Ectodermal cell (in vitro differentiated cells): Measurements from ENCODE around the gene MED17. TPM values are rescaled to one million over a fixed set of nuclear protein-coding genes. Genes with fewer than 3 reads are reported as not detected.
A peak's percentile ranks its signal among the peaks of the same experiment; 100 is the strongest.

Source experiments
- H3K27ac ChIP-seq: 2 replicates; pipeline ENCODE4 v1.7.0; 2013; ENCODE audit warnings: mild to moderate bottlenecking, low read depth, low read length; ENCODE audit not compliant: insufficient read depth, poor library complexity, severe bottlenecking
- H3K27me3 ChIP-seq: 2 replicates; pipeline ENCODE4 v1.7.0; 2013; ENCODE audit warnings: mild to moderate bottlenecking, low read length; ENCODE audit not compliant: insufficient read depth, control insufficient read depth, poor library complexity, severe bottlenecking
- H3K36me3 ChIP-seq: one replicate; pipeline ENCODE4 v1.7.0; 2013; ENCODE audit warnings: low read length; ENCODE audit not compliant: control insufficient read depth, insufficient read depth
- H3K4me1 ChIP-seq: one replicate; pipeline ENCODE4 v1.7.0; 2013; ENCODE audit warnings: low read length; ENCODE audit not compliant: control insufficient read depth, insufficient read depth
- H3K4me3 ChIP-seq: 2 replicates; pipeline ENCODE4 v1.7.0; 2013; ENCODE audit warnings: low read depth, low read length, control low read depth; ENCODE audit not compliant: insufficient read depth
- H3K9me3 ChIP-seq: 2 replicates; pipeline ENCODE4 v1.7.0; 2013; ENCODE audit warnings: mild to moderate bottlenecking, low read length, moderate library complexity; ENCODE audit not compliant: control insufficient read depth
- WGBS, 2 experiments: methylation state at CpG; one replicate each; pipeline ENCODE4 v1.1.7; 2013; ENCODE audit warnings: missing lambda C conversion rate in 2 of 2; 5-methylcytosine and 5-hydroxymethylcytosine counted together
- polyA plus RNA-seq, 4 experiments: library from polyadenylated mRNA; stranded (reverse); fragments of 50-300 nt; gene quantifications; one replicate each; pipeline ENCODE4 v1.2.3, GENCODE V29; 2013

The MED17 gene, protein sequence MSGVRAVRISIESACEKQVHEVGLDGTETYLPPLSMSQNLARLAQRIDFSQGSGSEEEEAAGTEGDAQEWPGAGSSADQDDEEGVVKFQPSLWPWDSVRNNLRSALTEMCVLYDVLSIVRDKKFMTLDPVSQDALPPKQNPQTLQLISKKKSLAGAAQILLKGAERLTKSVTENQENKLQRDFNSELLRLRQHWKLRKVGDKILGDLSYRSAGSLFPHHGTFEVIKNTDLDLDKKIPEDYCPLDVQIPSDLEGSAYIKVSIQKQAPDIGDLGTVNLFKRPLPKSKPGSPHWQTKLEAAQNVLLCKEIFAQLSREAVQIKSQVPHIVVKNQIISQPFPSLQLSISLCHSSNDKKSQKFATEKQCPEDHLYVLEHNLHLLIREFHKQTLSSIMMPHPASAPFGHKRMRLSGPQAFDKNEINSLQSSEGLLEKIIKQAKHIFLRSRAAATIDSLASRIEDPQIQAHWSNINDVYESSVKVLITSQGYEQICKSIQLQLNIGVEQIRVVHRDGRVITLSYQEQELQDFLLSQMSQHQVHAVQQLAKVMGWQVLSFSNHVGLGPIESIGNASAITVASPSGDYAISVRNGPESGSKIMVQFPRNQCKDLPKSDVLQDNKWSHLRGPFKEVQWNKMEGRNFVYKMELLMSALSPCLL
- polyA plus RNA-seq (2013, experiment 1 of 4) = 38.8 TPM
- polyA plus RNA-seq (2013, experiment 2 of 4) = 42.2 TPM
- polyA plus RNA-seq (2013, experiment 3 of 4) = 38.6 TPM
- 41.5 TPM for polyA plus RNA-seq (2013, experiment 4 of 4)

DNA sequence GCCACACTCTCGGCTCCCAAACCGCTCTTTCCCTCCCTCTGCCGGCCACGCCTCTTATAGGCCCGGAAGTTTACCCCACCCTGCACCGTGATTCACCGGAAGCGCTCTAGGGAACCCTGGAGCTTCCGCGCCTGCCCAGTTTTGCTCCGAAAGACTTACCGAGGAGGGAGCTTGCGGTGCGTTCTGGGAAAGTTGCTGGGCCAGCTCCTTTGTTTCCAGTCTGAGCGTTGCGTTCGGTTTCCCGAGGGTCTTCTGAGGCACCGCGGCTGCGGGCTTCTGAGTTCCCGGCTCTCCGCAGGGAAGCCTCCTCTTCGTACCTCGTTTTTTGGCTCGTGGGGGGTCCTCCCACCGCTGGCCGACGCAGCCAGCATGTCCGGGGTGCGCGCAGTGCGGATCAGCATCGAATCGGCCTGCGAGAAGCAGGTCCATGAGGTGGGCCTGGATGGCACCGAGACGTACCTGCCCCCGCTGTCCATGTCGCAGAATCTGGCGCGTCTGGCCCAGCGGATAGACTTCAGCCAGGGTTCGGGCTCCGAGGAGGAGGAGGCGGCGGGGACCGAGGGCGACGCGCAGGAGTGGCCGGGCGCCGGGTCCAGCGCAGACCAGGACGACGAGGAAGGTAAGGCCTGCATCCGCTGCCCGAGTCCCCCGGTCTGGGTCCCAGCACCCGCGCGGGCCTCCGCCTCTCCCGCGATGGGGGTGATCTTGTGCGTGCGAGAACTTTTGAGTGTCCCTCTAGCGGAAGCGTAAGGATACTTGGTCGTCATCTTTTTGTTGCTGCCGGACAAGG lies at the start of gene MED17:
TSS of gene MED17 (plus strand) at position 138 of the 790 bp plus-strand sequence. CDS start at position 370, 232 bp downstream.
- Histone ChIP-seq H3K27me3 (no peaks in the 10 kb centered on the region), H3K27ac (peak within 1 kb of the TSS; percentile 99), H3K4me3 (peak within 1 kb of the TSS; percentile 96), H3K36me3 (peaks cover 16% of the 10 kb centered on the region), H3K4me1 (peaks cover 5% of the 10 kb centered on the region), H3K9me3 (no peaks in the 10 kb centered on the region)
- 0% methylated on average over 72 of the region's 72 CpGs for WGBS, 2 experiments

DNA sequence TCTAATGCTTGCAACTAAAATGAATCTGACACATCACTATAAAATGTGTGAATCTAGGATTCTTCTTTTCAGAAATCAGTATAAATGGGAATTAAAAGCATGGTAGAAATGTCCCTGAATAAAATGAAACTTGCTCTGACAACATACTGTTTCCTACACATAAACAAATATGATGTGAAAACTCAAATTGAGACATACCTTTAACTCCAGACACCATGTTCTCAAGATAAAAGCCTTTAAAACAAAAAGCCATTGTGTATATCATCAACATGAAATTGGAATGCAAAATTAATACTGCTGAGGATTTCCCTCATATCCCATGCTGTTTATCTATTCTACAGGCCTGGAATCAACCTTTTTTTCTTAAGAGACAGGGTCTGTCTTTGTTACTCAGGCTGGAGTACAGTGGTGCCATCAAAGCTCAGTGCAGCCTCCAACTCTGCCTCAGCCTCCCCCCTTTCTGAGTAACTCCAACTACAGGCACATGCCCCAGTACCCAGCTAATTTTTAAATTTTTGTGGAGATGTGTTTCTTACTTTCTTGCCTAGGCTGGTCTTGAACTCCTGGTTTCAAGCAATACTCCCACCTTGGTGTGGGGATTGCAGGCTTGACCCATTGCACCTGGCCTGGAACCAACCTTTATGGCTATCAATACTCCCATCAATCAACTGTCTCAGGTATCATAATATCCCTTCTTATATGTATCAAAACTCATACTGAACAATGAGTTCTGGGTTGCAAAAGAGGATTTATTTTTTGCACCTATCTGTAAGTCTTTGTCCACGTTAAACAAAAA lies 49.5 kb upstream of the MED17 start:
- Histone ChIP-seq H3K9me3 (no peaks in the 10 kb centered on the region), H3K27me3 (no peaks in the 10 kb centered on the region), H3K36me3 (peaks cover 61% of the 10 kb centered on the region), H3K4me3 (no peak overlapping the region), H3K27ac (no peak overlapping the region), H3K4me1 (no peaks in the 10 kb centered on the region)
- WGBS, 2 experiments = 96 to 100% methylated on average over 1 of the region's 1 CpG

GRCh38 chr11:93735627-93736026 lies 48.5 kb upstream of the MED17 start:
- Histone ChIP-seq H3K27me3 (no peaks in the 10 kb centered on the region), H3K36me3 (peaks cover 55% of the 10 kb centered on the region), H3K4me1 (no peaks in the 10 kb centered on the region), H3K27ac (no peak overlapping the region), H3K4me3 (no peak overlapping the region), H3K9me3 (no peaks in the 10 kb centered on the region)
- 83 to 91% methylated on average over 1 of the region's 1 CpG for WGBS, 2 experiments

DNA sequence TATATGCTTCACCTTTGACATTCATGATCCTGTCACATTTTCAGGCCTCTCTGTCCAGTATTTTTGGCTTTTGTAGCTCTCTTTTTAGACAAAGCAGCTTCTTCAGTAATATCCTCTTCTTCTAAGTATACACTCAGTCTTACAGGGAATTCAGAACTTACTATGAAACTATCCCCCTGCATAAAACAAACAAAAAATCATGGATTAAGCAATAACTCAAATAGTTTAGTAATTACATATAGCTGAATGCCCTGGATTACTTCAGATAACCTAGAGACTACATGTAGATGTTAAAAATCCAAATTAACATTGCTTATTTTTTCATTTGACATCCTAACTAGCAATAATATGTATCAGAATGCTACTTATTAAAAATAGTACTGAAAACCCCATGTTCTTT lies 48.0 kb upstream of the MED17 start:
- no peaks in the 10 kb centered on the region for H3K27me3 ChIP-seq
- peaks cover 52% of the 10 kb centered on the region for H3K36me3 ChIP-seq
- no peak overlapping the region for H3K4me3 ChIP-seq
- no peaks in the 10 kb centered on the region for H3K4me1 ChIP-seq
- H3K9me3 ChIP-seq = no peaks in the 10 kb centered on the region
- H3K27ac ChIP-seq = no peak overlapping the region

GRCh38 chr11:93737904-93738612 lies 46.0 kb upstream of the MED17 start:
- H3K27ac ChIP-seq = no peak overlapping the region
- whole genome bisulfite sequencing, 2 experiments = 83 to 87% methylated on average over 5 of the region's 6 CpGs
- H3K4me3 ChIP-seq = peak overlapping the region; percentile 90

GRCh38 chr11:93738647-93739081 lies 45.4 kb upstream of the MED17 start:
- Histone ChIP-seq H3K4me1 (no peaks in the 10 kb centered on the region), H3K4me3 (peak overlapping the region; percentile 90), H3K27me3 (no peaks in the 10 kb centered on the region), H3K27ac (no peak overlapping the region), H3K9me3 (no peaks in the 10 kb centered on the region), H3K36me3 (peaks cover 32% of the 10 kb centered on the region)
- WGBS, 2 experiments = 66 to 71% methylated on average over 4 of the region's 6 CpGs

More at GRCh38 chr11:93737904-93738612, 46.0 kb upstream of the MED17 start:
- Histone ChIP-seq H3K4me1 (no peaks in the 10 kb centered on the region), H3K27me3 (no peaks in the 10 kb centered on the region), H3K36me3 (peaks cover 38% of the 10 kb centered on the region), H3K9me3 (no peaks in the 10 kb centered on the region)

DNA sequence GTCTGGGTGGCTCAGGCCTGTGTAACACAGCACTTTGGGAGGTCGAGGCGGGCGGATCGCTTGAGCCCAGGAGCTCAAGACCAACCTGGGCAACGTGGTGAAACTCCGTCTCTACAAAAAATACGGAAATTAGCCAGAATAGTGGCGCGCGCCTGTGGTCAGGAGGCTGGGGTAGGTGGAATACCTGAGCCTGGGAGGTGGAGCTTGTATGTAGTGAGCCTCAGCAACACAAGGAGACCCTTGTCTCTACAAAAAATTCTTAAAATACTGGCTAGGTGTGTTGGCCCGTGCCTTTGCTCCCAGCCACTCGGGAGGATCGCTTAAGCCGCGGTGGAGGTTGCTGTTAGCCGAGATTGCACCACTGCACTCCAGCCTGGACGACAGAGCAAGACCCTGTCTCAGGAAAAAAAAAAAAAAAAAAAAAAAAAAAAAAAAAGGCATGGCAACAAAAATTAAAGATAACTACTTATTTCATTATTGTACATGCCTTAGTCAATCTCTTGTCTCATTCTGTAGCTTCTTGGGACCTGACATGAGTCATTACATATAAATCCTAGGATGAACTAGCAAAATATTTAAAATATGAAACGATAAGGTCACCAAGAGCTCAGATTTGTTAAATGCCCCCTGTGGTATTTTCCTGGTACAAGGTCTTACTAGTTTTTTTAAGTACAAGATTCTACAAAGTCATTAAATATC lies 43.9 kb upstream of the MED17 start:
- no peaks in the 10 kb centered on the region for H3K27me3 ChIP-seq
- peaks cover 3% of the 10 kb centered on the region for H3K4me1 ChIP-seq
- WGBS, 2 experiments = 1 to 2% methylated on average over 17 to 18 of the region's 18 CpGs
- H3K9me3 ChIP-seq = no peaks in the 10 kb centered on the region
- H3K36me3 ChIP-seq = peaks cover 18% of the 10 kb centered on the region
- H3K4me3 ChIP-seq = peak overlapping the region; percentile 90
- no peak overlapping the region for H3K27ac ChIP-seq

GRCh38 chr11:93740730-93741093 lies 43.4 kb upstream of the MED17 start:
- peak overlapping the region; percentile 90 for H3K4me3 ChIP-seq
- H3K9me3 ChIP-seq = no peaks in the 10 kb centered on the region
- WGBS, 2 experiments = 0 to 1% methylated on average over 18 to 19 of the region's 20 CpGs
- H3K27me3 ChIP-seq = no peaks in the 10 kb centered on the region
- H3K27ac ChIP-seq = peak overlapping the region; percentile 86
- H3K36me3 ChIP-seq = peaks cover 14% of the 10 kb centered on the region
- H3K4me1 ChIP-seq = peaks cover 3% of the 10 kb centered on the region
